GOT3 (cell line): Measurements from ENCODE around the gene MYDGF.

Experiments used
- DNase-seq: peaks from one replicate; lab custom pipeline; 2025; ENCODE audit warnings: mixed read lengths; lab: John Stamatoyannopoulos, UW

Gene MYDGF

GRCh38 chr19:4673726-4674125, 3.6 kb upstream of the MYDGF start:
- no peak for DNase-seq

GRCh38 chr19:4673216-4673615, 3.1 kb upstream of the MYDGF start:
- DNase-seq: no peak

- DNase-seq: no peak
Observed at GRCh38 chr19:4671185-4671851, 1.2 kb upstream of the MYDGF start.

GRCh38 chr19:4664642-4665041, 5.5 kb downstream of the MYDGF start:
- DNase-seq: no peak

GRCh38 chr19:4662812-4663211, 7.3 kb downstream of the MYDGF start:
- no peak for DNase-seq

GRCh38 chr19:4662020-4662695, 8.0 kb downstream of the MYDGF start:
- no peak for DNase-seq

GRCh38 chr19:4660993-4661392, 9.1 kb downstream of the MYDGF start:
- no peak for DNase-seq

- DNase-seq: no peak
Observed at GRCh38 chr19:4660181-4660791, 9.9 kb downstream of the MYDGF start.

- no peak for DNase-seq
Observed at GRCh38 chr19:4657835-4658234, 12.3 kb downstream of the MYDGF start.

- no peak for DNase-seq
Observed at GRCh38 chr19:4657262-4657661, 12.9 kb downstream of the MYDGF start.

- DNase-seq: no peak
Observed at GRCh38 chr19:4656102-4656501, 14.0 kb downstream of the MYDGF start.

- no peak for DNase-seq
Observed at GRCh38 chr19:4654437-4655361, 15.4 kb downstream of the MYDGF start.

GRCh38 chr19:4653793-4654436, 16.2 kb downstream of the MYDGF start:
- DNase-seq: no peak

- no peak for DNase-seq
Observed at GRCh38 chr19:4652075-4652474, 18.1 kb downstream of the MYDGF start.

GRCh38 chr19:4650159-4650558, 20.0 kb downstream of the MYDGF start:
- no peak for DNase-seq

- DNase-seq: no peak
Observed at GRCh38 chr19:4649392-4650047, 20.6 kb downstream of the MYDGF start.

- DNase-seq: no peak
Observed at GRCh38 chr19:4647676-4648644, 22.2 kb downstream of the MYDGF start.

GRCh38 chr19:4645718-4646117, 24.4 kb downstream of the MYDGF start:
- no peak for DNase-seq

- DNase-seq: no peak
Observed at GRCh38 chr19:4642625-4643024, 27.5 kb downstream of the MYDGF start.

- no peak for DNase-seq
Observed at GRCh38 chr19:4641132-4641531, 29.0 kb downstream of the MYDGF start.
